H1 (cell line): ENCODE results near the gene PTPRT.

Experiments used
- GABPA ChIP-seq: IDR thresholded peaks from 2 replicates; pipeline ENCODE4 v1.6.1; 2011; ENCODE audit warnings: mild to moderate bottlenecking, low read length, moderate library complexity, borderline replicate concordance; ENCODE audit not compliant: insufficient read depth
- TF ChIP-seq, protein P1 (sequence below): IDR thresholded peaks from 2 replicates; pipeline ENCODE4 v1.6.1; 2011; ENCODE audit warnings: low read depth, mild to moderate bottlenecking, low read length; ENCODE audit not compliant: insufficient read depth

- no peak for TF ChIP-seq GABPA
- TF ChIP-seq, protein P1, sequence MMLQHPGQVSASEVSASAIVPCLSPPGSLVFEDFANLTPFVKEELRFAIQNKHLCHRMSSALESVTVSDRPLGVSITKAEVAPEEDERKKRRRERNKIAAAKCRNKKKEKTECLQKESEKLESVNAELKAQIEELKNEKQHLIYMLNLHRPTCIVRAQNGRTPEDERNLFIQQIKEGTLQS: no peak
Observed at GRCh38 chr20:42611423-42611822, 578.3 kb downstream of the PTPRT start.
